ENCODE measurements around the gene TSPAN12.

GRCh38 chr7:120874016-120874415, 16.1 kb upstream of the TSPAN12 start:
- no peak for TF ChIP-seq CTCF (conservative IDR thresholded peaks at IDR 0.05; ENCODE audit: low read length)
- TF ChIP-seq EZH2phosphoT487 (IDR thresholded peaks at IDR 0.05; ENCODE audit: borderline replicate concordance): no peak

Data from Loucy (cell line).